GM18502 (cell line): ENCODE data around the gene TTC33.
A peak's percentile ranks its signal among the peaks of the same experiment; 100 is the strongest.

Experiments used
- ATAC-seq: cut with Tn5 transposase; IDR thresholded peaks from one replicate; pipeline ENCODE4 v1.9.1; 2021; ENCODE audit warnings: mild to moderate bottlenecking; ENCODE audit not compliant: unreplicated experiment, poor library complexity

Gene TTC33

DNA sequence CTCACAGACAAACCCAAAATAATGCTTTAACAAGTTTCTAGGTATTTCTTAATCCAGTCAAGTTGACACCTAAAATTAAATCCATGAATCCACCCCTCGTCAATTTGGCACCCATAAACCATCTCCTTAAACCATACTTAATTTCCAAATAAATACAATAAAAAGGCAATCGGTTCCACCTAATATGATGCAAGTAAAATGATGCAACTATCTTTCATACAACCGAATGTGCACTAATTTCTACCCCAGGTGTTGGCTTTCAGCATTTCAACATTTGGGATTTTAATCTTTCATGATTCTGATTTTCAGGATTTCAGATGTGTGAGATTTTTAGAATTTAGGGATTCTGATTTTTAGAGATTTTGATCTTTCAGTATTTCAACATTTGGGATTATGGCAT is 25.1 kb upstream of the TTC33 start:
- ATAC-seq, result no peak

DNA sequence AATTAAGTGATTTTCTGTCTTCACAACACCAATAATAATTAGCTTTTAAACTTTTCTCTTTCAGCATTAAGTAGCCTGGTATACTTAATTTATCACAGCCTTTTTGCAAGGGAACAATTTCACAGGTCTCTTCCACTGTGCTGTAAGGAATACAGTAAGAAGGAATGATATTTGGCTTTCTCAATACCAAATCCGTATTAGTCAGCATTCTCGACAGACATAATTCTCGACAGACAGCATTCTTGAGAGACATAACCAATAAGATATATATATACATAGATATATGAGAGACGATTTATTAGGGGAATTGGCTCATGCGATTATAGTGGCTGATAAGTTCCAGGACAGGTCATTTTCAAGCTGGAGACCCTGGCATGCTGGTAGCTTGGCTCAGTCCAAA is 24.4 kb upstream of the TTC33 start:
- ATAC-seq, result no peak

DNA sequence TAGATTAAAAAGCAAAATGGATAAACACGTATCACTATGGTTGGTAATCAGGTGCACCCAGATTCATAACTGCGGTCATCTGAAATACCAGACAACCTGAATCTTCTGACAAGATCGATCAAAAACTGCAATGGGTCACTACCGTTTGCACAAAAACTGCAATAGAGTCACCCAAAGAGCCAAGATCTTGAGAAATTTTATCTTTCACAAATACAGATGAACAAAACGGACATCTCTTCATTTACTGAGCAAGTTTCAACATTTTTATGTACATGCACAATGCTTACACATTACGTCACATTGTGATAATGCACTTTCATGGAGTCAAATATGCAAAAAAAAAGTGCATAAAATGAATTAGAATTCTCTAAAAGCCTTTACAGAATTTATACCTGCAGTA is 23.8 kb upstream of the TTC33 start:
- ATAC-seq, result no peak

DNA sequence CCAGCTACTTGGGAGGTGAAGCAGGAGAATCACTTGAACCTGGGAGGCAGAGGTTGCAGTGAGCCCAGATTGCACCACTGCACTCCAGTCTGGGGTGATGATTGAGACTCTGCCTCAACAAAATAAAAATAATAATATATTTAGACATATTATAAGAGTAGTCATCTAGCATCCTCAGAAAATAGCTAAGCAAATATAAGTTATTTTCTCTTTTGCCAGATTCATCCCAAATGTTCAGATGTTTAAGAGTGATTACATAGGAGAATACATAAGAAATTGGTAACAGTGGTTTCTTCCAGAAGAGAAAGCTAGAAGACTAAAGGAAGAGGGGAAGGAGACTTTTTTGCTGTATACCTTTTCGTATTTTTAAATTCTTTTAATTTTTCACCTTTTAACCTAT is 22.4 kb upstream of the TTC33 start:
- no peak for ATAC-seq

DNA sequence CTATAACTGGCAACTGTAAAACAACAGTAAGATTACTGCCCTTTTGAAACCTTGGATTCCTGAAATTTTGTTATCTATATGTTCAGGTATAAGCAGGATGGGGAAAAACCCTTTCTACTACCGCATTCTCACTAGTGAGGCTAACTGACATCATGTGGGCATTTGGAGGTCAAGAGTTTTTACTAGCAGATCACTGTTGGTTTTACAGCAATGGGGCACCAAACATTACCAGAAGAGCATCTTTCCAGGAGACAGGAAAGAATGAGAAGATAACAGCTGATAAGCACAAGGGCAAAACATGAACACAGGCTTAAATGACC is 20.9 kb upstream of the TTC33 start:
- no peak for ATAC-seq

DNA sequence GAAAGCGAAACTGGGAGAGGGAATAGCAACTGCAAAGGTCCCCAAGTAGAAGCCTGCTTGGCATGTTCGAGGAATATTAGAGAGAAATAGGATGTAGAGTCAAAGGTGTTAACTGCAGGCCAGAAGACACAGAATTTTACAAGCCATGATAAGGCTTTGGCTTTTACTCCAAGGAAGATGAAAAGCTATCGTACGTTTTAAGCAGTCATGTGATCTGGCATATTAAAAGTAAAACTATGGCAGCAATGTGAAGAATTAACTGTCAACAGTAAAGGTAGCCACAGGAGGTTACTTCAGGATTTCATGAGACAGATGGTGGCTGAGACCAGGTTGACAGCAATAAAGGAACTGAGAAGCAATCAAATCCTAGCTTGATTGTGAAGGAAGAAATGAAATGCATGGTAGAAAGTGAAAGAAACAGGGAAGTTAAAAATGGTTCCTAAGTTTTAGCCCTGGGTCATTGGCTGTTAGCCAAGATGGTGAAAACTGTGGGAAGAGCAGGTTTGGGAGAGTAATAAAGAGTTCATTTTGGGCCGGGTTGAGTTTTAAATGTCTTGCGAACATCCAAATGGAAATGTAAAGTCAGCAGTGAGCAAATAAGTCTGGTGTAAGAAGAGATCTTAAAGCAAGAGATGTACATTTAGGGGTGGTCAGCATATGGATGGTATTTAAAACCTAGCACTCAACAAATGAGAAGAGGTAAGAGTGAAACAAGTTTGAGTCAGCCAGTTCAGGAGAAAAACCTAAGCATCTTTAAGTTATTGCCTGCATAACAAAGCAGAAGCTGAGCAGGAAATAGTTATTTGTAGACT is 20.3 kb upstream of the TTC33 start:
- no peak for ATAC-seq

DNA sequence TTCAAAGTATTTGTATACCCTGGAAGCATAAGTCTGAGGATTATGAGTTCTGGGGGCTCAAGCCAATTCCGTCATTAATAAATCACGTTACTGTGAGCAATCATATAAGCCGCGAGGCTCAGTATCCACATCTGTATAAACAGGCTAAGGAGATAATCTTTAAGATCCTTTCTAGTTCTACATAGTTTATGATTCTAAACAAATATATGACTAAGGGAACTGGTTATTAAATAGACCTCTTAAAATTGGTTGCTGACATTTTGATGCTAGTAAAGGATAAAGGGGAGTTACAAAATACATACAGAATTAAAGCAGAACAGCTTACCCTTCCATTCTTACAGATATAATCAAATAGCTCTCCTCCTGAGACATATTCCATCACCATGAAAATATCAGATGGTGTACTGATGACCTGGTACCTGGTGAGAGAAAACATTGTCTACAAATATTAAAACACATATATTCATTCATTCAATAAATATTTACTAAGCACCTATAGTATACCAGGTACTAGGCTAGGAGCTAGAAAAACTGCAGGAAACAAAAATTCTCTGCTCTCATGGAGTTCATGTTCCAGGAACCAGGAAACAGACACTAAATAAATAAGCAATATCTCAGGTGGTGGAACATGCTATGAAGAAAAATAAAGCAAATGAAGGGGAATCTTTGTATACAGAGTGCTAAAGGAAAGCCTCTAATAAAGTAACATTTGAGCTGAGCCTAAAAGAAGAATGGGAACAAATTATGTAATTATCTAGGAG is 19.5 kb upstream of the TTC33 start:
- ATAC-seq, result no peak

DNA sequence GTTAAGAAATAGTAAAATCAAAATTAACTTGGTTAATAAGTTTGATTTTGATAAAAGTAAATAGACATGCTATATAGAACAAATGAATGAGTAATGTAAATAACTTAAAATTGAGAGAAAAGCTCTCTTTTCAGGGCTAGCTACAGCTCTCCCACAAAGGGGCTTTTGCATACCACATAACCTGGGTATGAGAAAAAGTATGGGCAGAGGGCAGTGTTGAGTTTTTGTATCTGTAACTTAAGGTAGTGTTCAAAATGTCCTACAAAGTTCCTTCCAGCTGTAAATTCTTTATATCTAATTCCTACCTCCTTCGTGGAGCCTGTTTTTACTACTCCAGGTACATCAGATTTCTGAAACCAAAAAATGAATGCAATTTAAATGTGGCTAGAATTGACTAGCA is 18.9 kb upstream of the TTC33 start:
- no peak for ATAC-seq

DNA sequence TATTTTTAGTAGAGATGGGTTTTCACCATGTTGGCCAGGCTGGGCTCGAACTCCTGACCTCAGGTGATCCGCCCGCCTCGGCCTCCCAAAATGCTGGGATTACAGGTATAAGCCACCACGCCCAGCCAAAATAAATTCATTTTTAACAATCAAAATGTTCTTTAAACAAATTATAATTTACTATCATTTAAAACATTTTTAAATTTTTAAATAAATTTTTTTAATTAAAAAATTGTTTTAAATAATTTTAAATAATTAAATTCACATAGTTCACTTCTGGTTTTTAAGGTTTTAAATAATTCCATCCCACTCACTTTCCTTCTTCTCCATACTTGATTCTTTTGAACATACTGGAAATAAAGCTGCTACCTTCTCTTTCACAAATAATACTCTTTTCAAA is 15.0 kb upstream of the TTC33 start:
- ATAC-seq, result no peak

DNA sequence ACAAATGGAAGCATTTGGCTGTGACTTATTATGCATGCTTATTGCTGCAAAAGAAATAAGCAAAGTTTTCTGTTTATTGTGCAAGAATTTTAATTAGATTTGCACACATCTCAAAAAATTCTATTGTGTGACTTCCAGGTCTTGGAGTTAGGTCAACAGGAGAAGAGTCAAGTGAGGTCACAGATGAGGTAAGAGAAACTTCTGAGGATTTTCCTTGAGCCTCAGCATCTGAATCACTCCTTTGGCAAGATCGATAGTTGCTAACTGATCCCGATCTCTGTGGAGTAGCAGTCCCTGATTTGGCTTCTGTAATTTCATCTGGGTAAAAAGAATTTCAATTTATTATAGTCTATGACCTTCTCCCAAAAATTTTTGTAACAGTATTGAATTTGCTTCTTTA is 6.9 kb upstream of the TTC33 start:
- no peak for ATAC-seq

DNA sequence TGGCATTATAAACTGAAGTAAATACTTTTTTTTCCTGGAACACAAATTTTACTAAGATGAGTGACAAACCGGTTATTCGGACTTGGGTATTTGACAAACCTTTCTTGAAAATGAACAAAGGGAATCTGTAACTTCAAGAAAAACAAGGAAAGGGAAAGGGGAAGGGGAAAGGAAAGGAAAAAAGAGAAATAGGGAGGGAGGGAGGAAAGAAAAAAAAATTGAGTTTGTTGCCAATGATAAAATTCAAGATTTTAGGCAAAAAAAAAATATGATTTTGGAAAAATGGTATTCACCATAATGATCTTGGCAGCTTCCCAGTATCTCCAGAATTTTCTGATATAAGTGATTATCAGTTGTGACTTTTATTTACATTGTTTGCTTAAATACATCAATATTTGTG is 1.6 kb upstream of the TTC33 start:
- no peak for ATAC-seq

DNA sequence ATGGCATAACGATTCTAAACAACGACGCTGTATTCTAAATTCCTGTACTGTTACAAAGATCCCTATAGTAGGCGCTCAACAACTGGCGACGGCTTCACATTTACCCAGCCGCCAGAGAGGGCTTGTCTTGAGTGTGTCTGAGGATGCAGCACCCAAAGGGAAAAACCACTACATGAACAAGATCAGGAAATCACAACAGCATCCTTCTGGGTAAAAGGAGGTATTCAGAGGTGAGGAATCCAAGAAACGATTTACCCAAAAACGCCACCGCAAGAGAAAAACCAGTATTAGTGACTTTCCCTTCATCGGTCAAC is 711 bp downstream of the TTC33 start:
- peak; percentile 84 for ATAC-seq

DNA sequence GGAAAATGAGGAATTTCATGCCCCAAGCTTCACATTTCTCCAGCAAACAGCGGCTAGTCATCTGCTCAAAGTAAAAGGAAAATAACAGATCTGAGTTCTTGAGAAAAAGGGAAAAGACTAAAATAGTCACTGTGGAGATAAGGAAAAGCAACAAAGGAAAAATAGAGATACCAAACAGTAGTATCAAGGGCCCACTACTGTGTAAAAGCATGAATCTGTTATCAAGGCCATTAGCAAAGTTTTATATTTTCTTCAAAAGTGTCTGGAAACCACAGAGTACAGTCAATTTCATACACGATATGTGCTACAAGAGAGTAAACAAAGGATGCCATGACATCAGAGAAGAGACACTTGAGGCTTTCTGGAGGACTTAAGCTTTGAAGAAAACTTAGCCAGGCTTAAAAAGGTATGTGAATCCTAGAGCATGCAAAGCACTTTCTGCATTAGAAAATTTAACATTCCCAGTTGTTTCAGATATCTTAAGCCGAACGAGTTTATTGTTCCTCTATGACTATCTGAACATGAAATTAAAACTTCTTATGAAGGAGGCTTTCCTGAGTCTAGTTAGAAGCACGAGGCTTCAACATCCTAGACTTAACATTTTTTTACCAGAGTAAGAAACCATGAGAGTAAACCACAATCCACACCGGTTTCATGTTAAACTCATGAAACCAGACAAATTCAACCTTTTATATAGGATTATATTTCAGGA is 1.2 kb downstream of the TTC33 start:
- ATAC-seq, result peak; percentile 22

DNA sequence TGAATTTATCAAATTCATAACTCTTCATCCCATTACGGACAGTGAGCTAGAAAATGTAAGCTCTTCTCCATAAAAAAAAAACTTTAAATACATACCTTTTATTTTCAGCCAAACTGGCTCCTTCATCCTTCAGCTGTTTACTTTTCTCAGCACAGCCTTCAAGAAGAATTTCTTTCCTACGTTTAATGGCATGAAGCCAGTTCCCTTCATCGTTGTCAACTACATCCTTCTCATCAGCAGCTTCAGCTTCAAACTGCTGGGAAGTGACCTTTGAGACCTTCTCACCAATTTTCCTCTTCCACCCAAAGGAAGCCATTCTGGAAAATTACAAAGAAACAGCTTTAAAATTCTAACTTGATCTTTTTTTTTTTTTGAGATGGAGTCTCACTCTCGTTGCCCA is 9.1 kb downstream of the TTC33 start:
- no peak for ATAC-seq

DNA sequence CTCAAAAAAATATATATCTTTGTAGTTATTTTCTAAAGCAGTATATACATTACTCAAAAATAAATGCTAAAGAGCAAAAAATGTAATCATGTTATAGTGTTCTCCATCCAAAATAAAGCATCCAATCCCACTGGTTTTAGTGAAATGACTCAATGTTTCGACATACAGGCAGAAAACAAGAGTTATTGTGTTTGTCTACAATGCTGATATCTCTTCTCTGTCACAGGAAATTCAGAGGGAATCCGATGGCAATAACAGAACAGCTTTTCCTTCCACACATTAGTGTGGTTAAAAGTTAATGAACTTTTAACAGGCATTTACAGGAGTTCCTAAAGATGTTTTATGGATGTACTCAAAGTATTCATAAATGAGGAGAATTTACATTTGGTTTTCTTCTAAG is 12.0 kb downstream of the TTC33 start:
- no peak for ATAC-seq

DNA sequence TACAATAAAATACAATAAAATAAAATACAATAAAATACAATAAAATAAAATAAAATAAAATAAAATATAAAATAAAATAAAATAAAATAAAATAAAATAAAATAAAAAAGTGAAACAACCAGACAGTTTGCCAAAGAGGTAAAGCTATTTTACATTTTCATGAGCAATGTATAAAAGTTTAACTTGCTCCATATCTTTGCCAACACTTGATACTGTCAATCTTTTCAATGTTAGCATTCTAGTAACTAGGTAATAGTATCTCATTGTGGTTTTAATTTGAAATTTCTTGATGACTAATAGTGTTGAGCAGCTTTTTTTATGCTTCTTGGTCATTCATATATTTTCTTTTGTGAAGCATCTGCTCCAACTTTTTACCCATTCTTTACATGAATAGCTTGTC is 17.3 kb downstream of the TTC33 start:
- ATAC-seq, result no peak

DNA sequence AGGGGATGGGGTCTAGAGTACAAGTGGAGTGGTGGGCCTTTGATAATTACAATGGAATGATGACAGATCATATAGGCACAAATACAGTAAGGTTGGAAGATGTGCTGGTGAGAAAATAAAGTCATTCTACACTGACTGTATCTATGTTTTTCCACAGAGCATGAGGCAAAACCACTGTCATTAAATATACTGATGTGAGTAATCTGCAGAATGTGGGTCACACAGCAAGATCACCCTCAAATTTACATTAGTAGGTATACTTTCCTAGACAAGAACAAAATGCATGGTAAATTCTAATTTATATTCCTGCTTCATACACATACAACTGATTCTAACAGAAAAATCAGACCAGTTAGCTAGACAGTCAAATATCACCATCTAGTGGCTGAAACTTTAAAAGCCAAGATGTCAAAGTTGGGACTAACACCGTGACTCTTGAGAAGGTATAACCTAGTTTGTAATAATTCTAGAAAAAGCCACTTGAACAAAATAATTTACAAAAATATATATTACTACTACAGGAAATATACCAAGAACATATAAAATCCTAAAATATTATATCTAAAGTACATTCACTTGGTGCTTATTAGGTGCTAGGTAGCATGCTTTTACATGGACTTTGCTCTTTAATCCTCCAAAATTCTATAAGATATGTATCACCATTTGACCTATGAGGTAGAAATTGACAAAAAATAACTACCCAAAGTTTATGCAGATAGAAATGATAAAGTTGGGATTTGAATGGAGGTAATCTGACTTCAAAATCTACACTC is 19.5 kb downstream of the TTC33 start:
- ATAC-seq, result peak; percentile 81

DNA sequence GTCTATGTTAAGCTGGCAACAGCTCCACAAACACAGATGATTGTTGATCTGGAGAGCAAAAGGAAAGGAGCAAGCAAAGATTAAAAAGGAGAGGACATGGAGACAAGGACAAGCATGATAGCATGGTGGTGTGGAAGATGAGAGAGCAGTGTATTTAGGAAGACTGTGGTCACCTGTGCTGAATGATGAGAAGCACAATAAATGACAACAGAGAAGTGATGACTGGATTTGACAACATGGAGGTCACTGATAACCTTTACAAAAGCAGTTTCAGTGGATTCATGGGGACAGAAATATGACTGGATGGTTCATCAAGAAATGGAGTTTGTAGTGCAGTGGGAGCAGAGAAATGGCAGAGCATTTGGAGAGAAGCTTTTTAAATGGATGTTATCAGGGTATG is 20.2 kb downstream of the TTC33 start:
- no peak for ATAC-seq

DNA sequence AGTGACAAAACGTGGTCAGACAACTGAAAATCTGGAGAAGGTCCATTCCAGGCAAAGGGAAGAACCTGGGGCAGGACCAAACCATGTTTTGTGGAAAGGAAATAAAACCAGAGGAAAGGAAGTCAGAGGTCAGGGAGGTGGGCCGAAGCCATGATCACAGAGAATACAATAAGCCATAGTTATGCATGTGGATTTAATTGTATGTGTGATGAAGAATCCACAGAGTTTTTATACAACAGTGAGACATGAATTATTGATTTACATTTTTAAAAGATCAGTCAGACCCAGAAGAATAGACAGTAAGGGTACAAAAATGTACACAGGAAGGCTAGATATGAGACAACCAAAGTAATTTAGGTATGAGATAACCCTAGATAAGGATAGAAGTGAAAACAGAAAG is 20.8 kb downstream of the TTC33 start:
- ATAC-seq, result no peak

DNA sequence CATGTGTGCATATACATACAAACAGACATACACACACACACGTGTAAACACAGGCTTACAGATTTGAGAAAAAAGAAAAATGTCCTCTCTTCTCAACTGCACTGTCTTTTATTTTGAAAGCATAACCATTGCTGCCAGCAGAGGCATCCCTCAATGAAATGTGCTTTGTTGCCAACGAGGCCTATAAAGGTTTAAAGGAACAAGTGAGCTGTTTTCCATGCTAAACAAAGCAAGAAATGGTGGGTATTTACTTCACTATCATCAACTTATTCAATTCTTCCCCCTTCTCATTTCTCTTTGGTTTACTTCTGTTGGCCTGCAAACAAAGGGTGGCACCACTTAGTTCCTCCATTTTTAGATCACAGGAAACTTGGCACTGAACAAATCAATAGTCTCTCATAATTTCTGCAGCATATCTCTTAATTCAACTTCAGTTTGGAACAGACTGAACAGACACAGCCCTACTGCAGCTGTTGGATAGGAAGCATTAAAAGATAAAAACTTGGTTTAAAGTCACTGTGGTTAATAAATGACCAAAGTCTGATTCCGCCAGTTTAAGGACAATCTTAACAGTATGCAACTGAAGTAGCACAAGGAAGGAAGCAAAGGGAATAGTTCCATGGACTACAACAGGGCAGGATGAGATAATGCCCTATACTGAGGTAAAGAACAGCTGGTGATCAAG is 21.7 kb downstream of the TTC33 start:
- no peak for ATAC-seq
